ENCODE results near the gene TRIM24.

Gene TRIM24

GRCh38 chr7:138632826-138633602 lies 173.0 kb downstream of the TRIM24 start:
- no peaks in the 10 kb centered on the region for H3K4me1 Mint-ChIP-seq
- no peaks in the 10 kb centered on the region for H3K36me3 Mint-ChIP-seq (ENCODE audit: low read depth)
- no peaks in the 10 kb centered on the region for H3K27me3 Mint-ChIP-seq (ENCODE audit: low read depth)
- TF ChIP-seq CTCF (IDR thresholded peaks at IDR 0.05; ENCODE audit: unreplicated experiment in 3 of 3) = no peak
- H3K4me3 Mint-ChIP-seq = no peak overlapping the region
- no peak overlapping the region for H3K27ac Mint-ChIP-seq
- H3K9me3 Mint-ChIP-seq = no peaks in the 10 kb centered on the region

Measured in nephron (organoid).